CD4-positive, CD25-positive, alpha-beta regulatory T cell (primary cell): ENCODE data around the gene ANO3. TPM values are rescaled to one million over a fixed set of nuclear protein-coding genes. Genes with fewer than 3 reads are reported as not detected.

Experiments used
- ATAC-seq, 2 donors: fragments of 150-1000 bp; cut with Tn5 transposase; one replicate each; pipeline ENCODE4 v1.10.0; 2021; ENCODE audit warnings: low read depth in 2 of 2, moderate number of reproducible peaks in 2 of 2, moderate library complexity in 1 of 2
- DNase-seq, 3 donors: peaks; one replicate each; pipeline versions ENCODE4 v3.0.0 to v3.0.0-alpha.2; 2012 to 2022; ENCODE audit warnings: mixed read lengths in 1 of 3
- H3K27ac ChIP-seq: one replicate; pipeline ENCODE4 v1.7.0; 2013; ENCODE audit warnings: mild to moderate bottlenecking, low read length; ENCODE audit not compliant: insufficient read depth, poor library complexity, severe bottlenecking
- H3K27me3 ChIP-seq: one replicate; pipeline ENCODE4 v1.7.0; 2013; ENCODE audit warnings: low read length; ENCODE audit not compliant: control insufficient read depth, insufficient read depth
- H3K36me3 ChIP-seq: one replicate; pipeline ENCODE4 v1.7.0; 2013; ENCODE audit warnings: mild to moderate bottlenecking, low read length, moderate library complexity; ENCODE audit not compliant: control insufficient read depth, insufficient read depth
- H3K4me1 ChIP-seq: 2 replicates; pipeline ENCODE4 v1.7.0; 2013; ENCODE audit warnings: mild to moderate bottlenecking, low read length; ENCODE audit not compliant: insufficient read depth, control insufficient read depth, poor library complexity, severe bottlenecking
- H3K4me3 ChIP-seq: one replicate; pipeline ENCODE4 v1.7.0; 2013; ENCODE audit warnings: low read depth, mild to moderate bottlenecking, low read length, moderate library complexity
- H3K9me3 ChIP-seq, 2 experiments: 1 replicate in 1 of 2; 2 replicates in 1 of 2; pipeline ENCODE4 v1.7.0; 2013; ENCODE audit warnings: low read length in 2 of 2, mild to moderate bottlenecking in 1 of 2, moderate library complexity in 1 of 2; ENCODE audit not compliant: control insufficient read depth in 2 of 2
- H3K27ac Mint-ChIP-seq, 3 donors: one replicate each; pipeline ENCODE4 v1.8.0; 2020 to 2022; ENCODE audit warnings: mild to moderate bottlenecking in 3 of 3, mixed read lengths in 3 of 3, moderate library complexity in 2 of 3
- H3K27me3 Mint-ChIP-seq: one replicate; pipeline ENCODE4 v1.8.0; 2022; ENCODE audit warnings: mild to moderate bottlenecking, mixed read lengths
- H3K36me3 Mint-ChIP-seq: one replicate; pipeline ENCODE4 v1.8.0; 2020; ENCODE audit warnings: mixed read lengths
- H3K4me1 Mint-ChIP-seq, 4 donors: one replicate each; pipeline ENCODE4 v1.8.0; 2020 to 2022; ENCODE audit warnings: mixed read lengths in 4 of 4, mild to moderate bottlenecking in 1 of 4
- H3K4me3 Mint-ChIP-seq, 4 donors: one replicate each; pipeline ENCODE4 v1.8.0; 2020 to 2022; ENCODE audit warnings: mild to moderate bottlenecking in 4 of 4, mixed read lengths in 4 of 4, moderate library complexity in 3 of 4
- H3K9me3 Mint-ChIP-seq, 7 donors: one replicate each; pipeline ENCODE4 v1.8.0; 2020 to 2022; ENCODE audit warnings: mixed read lengths in 7 of 7, mild to moderate bottlenecking in 3 of 7, moderate library complexity in 2 of 7
- polyA plus RNA-seq, 4 donors: library from polyadenylated mRNA; unstranded; fragments of 300-500 nt; fragmentation: Illumina TruSeq; gene quantifications; one replicate each; pipeline ENCODE4 v1.2.3, GENCODE V29; 2021
- total RNA-seq: library from RNA; stranded (reverse); gene quantifications from one replicate; pipeline ENCODE4 v1.2.3, GENCODE V29; 2022

Gene ANO3
- total and polyA plus RNA-seq, 5 donors from 2014 or later, result not detected

- Histone ChIP-seq H3K4me1 (no peaks in the 10 kb centered on the region), H3K27me3 (no peaks in the 10 kb centered on the region), H3K4me3 (no peak overlapping the region), H3K27ac (no peak overlapping the region), H3K9me3 (no peaks in the 10 kb centered on the region), H3K36me3 (no peaks in the 10 kb centered on the region)
- Mint-ChIP-seq H3K9me3 (peaks cover 0 to 10% (median 2%) of the 10 kb centered on the region in 7 donors), H3K27ac (no peak overlapping the region), H3K4me3 (no peak overlapping the region), H3K27me3 (no peaks in the 10 kb centered on the region), H3K36me3 (no peaks in the 10 kb centered on the region), H3K4me1 (no peaks in the 10 kb centered on the region)
- DNase-seq (no peak), ATAC-seq (no peak)
Observed at GRCh38 chr11:26706181-26706580, 374.3 kb downstream of the ANO3 start.

GRCh38 chr11:26708736-26709456 is 377.0 kb downstream of the ANO3 start:
- Mint-ChIP-seq H3K36me3 (no peaks in the 10 kb centered on the region), H3K27me3 (no peaks in the 10 kb centered on the region), H3K9me3 (peaks cover 0 to 15% (median 2%) of the 10 kb centered on the region in 7 donors), H3K4me1 (no peaks in the 10 kb centered on the region), H3K4me3 (no peak overlapping the region), H3K27ac (no peak overlapping the region)
- Histone ChIP-seq H3K9me3 (no peaks in the 10 kb centered on the region), H3K27me3 (no peaks in the 10 kb centered on the region), H3K36me3 (no peaks in the 10 kb centered on the region), H3K27ac (no peak overlapping the region), H3K4me3 (no peak overlapping the region), H3K4me1 (no peaks in the 10 kb centered on the region)
- DNase-seq (no peak), ATAC-seq (no peak)

- no peak overlapping the region for H3K27ac Mint-ChIP-seq
- Histone ChIP-seq H3K36me3 (no peaks in the 10 kb centered on the region), H3K27me3 (no peaks in the 10 kb centered on the region), H3K27ac (no peak overlapping the region), H3K9me3 (no peaks in the 10 kb centered on the region), H3K4me1 (no peaks in the 10 kb centered on the region), H3K4me3 (no peak overlapping the region)
- H3K9me3 Mint-ChIP-seq, result peaks cover 0 to 13% (median 2%) of the 10 kb centered on the region in 7 donors
- no peaks in the 10 kb centered on the region for H3K36me3 Mint-ChIP-seq
- H3K27me3 Mint-ChIP-seq, result no peaks in the 10 kb centered on the region
- no peaks in the 10 kb centered on the region for H3K4me1 Mint-ChIP-seq
- H3K4me3 Mint-ChIP-seq, result no peak overlapping the region
- no peak for ATAC-seq
- DNase-seq, result no peak
Observed at GRCh38 chr11:26710489-26710888, 378.6 kb downstream of the ANO3 start.

GRCh38 chr11:26712497-26712896 is 380.6 kb downstream of the ANO3 start:
- H3K27ac ChIP-seq, result no peak overlapping the region
- H3K4me3 ChIP-seq, result no peak overlapping the region
- no peaks in the 10 kb centered on the region for H3K36me3 ChIP-seq
- Mint-ChIP-seq H3K27ac (no peak overlapping the region), H3K4me3 (no peak overlapping the region), H3K27me3 (no peaks in the 10 kb centered on the region), H3K4me1 (no peaks in the 10 kb centered on the region), H3K9me3 (peaks cover 0 to 16% (median 3%) of the 10 kb centered on the region in 7 donors), H3K36me3 (no peaks in the 10 kb centered on the region)
- no peaks in the 10 kb centered on the region for H3K27me3 ChIP-seq
- ATAC-seq, result no peak
- H3K9me3 ChIP-seq, result no peaks in the 10 kb centered on the region
- no peaks in the 10 kb centered on the region for H3K4me1 ChIP-seq
- DNase-seq, result no peak

Other genes starting within 250 kb of the ANO3 start
- not detected for gene MUC15, start 240.1 kb downstream of the ANO3 start, total RNA-seq
- gene MUC15, start 240.1 kb downstream of the ANO3 start, polyA plus RNA-seq, result not detected